Skeletal muscle tissue (tissue), 4 donors: ENCODE data around the gene POU3F3. TPM values are rescaled to one million over a fixed set of nuclear protein-coding genes. Genes with fewer than 3 reads are reported as not detected.
A peak's percentile ranks its signal among the peaks of the same experiment; 100 is the strongest.

Experiments
- H3K27ac ChIP-seq: one replicate; pipeline ENCODE4 v1.7.0; 2013; ENCODE audit warnings: mild to moderate bottlenecking, low read depth, low read length, inconsistent platforms
- H3K27me3 ChIP-seq, 3 donors: one replicate each; pipeline ENCODE4 v1.7.0; 2013; ENCODE audit warnings: low read length in 3 of 3; ENCODE audit not compliant: control insufficient read depth in 3 of 3, insufficient read depth in 3 of 3
- H3K36me3 ChIP-seq, 3 donors: one replicate each; pipeline ENCODE4 v1.7.0; 2013; ENCODE audit warnings: low read length in 3 of 3; ENCODE audit not compliant: control insufficient read depth in 3 of 3, insufficient read depth in 3 of 3
- H3K4me1 ChIP-seq, 3 donors: one replicate each; pipeline ENCODE4 v1.7.0; 2013; ENCODE audit warnings: low read length in 3 of 3, mild to moderate bottlenecking in 3 of 3; ENCODE audit not compliant: control insufficient read depth in 3 of 3, insufficient read depth in 3 of 3
- H3K4me3 ChIP-seq, 3 donors: one replicate each; pipeline ENCODE4 v1.7.0; 2013; ENCODE audit warnings: low read length in 3 of 3
- H3K9ac ChIP-seq, 3 donors: one replicate each; pipeline ENCODE4 v1.7.0; 2013; ENCODE audit warnings: low read length in 3 of 3, mild to moderate bottlenecking in 3 of 3, moderate library complexity in 2 of 3, low read depth in 1 of 3
- H3K9me3 ChIP-seq, 3 donors: one replicate each; pipeline ENCODE4 v1.7.0; 2013; ENCODE audit warnings: low read length in 3 of 3; ENCODE audit not compliant: control insufficient read depth in 3 of 3
- total RNA-seq: library from RNA; depleted of rRNA; stranded (reverse); fragments of >200 nt; gene quantifications from one replicate; pipeline ENCODE4 v1.2.3, GENCODE V29; 2014
- donor health status: Osteomylitis.

The POU3F3 gene
- total RNA-seq, 1 donor from 2014 or later: 0.52 TPM

DNA sequence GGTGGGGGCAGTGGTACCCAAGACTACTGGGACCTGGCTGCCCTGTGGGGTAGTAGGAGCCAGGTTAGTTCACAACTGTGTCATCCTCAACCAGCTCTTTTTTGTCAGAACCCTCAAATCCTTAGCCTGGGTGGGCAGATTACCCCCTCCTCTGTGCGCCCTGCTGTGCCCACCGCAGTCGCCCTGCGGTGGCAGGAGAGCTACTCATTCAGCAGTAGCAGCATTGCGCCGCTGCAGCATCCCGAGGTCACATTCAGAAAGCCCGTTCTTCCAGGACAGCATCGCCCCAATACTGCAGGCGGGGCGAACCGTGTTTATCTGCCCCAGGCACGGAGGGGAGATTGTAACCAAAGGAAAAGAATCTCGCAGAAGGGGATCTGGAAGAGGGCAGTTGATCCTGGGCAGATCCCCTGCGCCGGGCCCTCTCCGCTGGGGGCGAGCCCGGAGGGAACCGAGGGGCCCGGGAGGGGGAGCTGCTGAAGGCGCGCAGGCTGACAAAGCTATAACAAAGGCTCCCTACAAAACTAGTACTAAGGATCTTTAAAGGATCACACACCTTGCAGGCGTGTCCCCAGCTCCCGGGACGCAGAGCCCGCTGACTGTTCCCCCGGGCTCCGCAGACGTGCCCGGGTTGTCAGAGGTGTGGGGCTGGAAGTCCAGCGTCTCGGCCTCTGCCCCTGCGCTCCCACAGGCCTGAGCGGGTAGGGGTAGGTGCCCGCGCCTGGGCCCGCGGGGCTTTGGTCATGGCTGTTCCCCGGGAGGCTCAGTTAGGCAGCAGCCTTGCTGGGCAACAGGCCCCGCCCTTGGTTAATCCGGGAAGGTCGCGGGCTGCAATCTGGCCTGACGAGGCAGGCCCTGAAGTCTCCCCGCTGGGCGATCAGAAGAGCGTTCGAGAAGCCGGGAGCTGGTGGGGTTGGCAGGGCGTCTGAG, 13.2 kb downstream of the POU3F3 start:
- Histone ChIP-seq H3K4me3 (no peak overlapping the region), H3K4me1 (peaks cover 1 to 21% (median 6%) of the 10 kb centered on the region in 3 donors), H3K27me3 (peaks cover 87 to 98% (median 97%) of the 10 kb centered on the region in 3 donors), H3K36me3 (no peaks in the 10 kb centered on the region), H3K9ac (no peak overlapping the region), H3K9me3 (no peaks in the 10 kb centered on the region), H3K27ac (no peak overlapping the region)

DNA sequence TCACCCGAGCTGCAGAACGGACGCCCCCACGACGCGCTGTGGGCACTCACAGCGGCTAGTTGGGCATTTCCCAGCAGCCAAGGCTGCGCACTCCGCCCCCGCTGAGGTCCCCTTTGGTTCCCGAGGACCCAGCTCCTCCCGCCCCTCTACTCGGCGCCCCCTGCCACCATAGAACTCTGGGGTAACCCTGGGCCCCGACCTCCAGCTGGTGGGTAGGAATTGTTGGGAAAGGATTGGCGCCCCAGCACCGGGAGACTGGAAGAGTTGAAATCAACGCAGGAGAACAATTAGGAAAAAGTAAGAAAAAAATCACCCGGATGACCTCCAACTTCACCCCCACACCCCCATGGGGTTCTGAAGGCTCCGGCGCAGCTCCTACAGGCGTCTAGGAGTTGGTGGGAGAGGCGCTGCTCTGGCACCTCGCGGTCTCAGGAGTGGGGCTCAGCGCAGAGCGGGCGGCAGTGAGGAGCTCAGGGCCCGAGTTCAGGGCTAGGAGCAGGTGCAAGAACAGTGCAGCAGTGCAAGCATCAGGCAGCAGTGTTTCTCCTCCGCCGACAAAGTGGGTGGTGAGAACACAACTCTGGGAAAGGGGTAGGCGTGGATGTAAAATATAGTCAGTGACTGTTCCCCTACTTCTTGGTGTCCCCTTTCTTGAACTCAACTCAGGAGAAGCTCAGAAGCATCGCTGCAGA, 14.0 kb downstream of the POU3F3 start:
- Histone ChIP-seq H3K9me3 (no peaks in the 10 kb centered on the region), H3K27ac (no peak overlapping the region), H3K36me3 (no peaks in the 10 kb centered on the region), H3K27me3 (peaks cover 92 to 98% (median 98%) of the 10 kb centered on the region in 3 donors), H3K4me3 (no peak overlapping the region), H3K9ac (no peak overlapping the region), H3K4me1 (peaks cover 5 to 19% (median 9%) of the 10 kb centered on the region in 3 donors)

DNA sequence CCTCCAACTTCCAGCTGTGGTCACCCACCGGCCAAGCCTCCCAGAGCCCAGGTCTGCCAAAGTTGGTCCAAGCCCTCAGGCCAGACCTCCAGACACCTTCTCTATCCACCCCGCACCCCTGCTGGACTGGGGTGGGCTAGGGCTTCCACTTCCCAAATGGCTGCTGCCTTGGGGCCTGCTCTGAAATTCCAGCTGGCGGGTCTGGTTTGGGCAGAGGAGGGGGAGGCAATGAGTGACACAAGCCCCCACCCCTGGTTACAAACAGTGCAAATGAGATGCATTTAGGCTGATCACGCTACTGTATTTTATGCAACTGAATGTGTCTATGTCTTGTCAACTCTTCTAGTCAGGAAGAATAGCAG, 14.6 kb downstream of the POU3F3 start:
- H3K27me3 ChIP-seq: peaks cover 91 to 97% (median 95%) of the 10 kb centered on the region in 3 donors
- no peaks in the 10 kb centered on the region for H3K36me3 ChIP-seq
- H3K27ac ChIP-seq: no peak overlapping the region
- peaks cover 6 to 20% (median 10%) of the 10 kb centered on the region in 3 donors for H3K4me1 ChIP-seq
- no peaks in the 10 kb centered on the region for H3K9me3 ChIP-seq
- no peak overlapping the region for H3K9ac ChIP-seq
- H3K4me3 ChIP-seq: no peak overlapping the region

DNA sequence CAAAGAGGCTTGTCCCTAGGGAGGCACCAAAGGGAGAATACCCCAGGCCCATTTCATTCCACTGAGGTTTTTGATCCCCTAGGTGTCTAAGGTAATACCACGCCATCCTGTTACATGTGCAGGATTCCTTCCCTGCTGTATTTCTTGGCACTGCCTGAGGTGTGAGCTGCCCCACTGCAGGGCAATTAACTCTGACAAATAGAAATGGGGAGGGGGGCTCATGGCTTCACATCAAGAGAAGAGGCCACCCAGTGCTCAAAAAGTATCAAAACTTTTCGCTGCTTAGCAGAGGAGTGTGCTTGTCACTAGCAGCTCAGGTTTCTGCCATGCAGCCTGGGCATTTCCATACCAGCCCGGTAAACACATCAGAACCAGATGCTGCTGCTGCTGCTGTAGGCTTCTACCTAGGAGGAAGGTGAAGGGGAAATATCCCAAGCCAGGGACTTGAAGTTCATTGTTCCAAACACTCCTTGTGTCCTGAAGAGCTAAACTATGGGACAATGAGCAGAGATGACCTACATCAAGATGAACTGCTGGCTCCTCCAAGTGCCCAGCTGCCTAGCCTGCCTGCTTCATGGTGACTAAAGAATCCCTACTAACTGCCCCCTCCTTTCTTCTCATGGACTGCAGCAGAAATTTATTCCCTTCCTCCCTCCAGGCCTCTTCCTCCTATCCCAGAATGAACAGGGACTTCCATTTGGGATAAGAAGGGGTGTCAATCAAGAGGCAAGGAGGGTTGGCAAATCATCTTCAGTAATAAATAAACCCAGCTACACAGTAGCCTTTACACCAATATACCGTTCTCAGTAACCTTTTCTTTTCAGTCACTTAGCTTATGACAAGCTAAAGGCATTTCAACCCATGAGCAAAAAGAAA, 16.4 kb downstream of the POU3F3 start:
- no peak overlapping the region for H3K9ac ChIP-seq
- peaks cover 80 to 88% (median 85%) of the 10 kb centered on the region in 3 donors for H3K27me3 ChIP-seq
- no peak overlapping the region for H3K27ac ChIP-seq

DNA sequence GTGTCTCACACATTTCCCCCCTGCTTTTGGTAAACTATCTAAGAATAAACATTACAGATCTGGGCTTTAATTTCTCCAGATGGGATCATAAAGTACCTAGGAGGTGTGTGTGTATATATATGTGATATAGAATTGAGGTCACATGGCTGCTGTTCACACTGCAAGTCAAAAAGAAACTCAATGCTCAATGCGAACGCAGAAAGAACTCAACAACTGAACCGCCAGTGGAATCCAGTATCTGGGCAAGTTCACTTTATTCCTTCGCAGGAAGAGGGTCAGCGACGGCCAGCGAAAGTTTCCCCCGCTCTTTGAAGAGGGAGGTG, 17.7 kb downstream of the POU3F3 start:
- H3K27me3 ChIP-seq: peaks cover 67 to 76% (median 73%) of the 10 kb centered on the region in 3 donors
- no peak overlapping the region for H3K9ac ChIP-seq
- H3K4me1 ChIP-seq: peaks cover 6 to 12% (median 7%) of the 10 kb centered on the region in 3 donors
- H3K9me3 ChIP-seq: no peaks in the 10 kb centered on the region
- H3K4me3 ChIP-seq: no peak overlapping the region
- no peaks in the 10 kb centered on the region for H3K36me3 ChIP-seq
- no peak overlapping the region for H3K27ac ChIP-seq

More for the DNA sequence above, 16.4 kb downstream of the POU3F3 start:
- Histone ChIP-seq H3K4me1 (peaks cover 6 to 12% (median 7%) of the 10 kb centered on the region in 3 donors), H3K4me3 (no peak overlapping the region), H3K36me3 (no peaks in the 10 kb centered on the region), H3K9me3 (no peaks in the 10 kb centered on the region)

DNA sequence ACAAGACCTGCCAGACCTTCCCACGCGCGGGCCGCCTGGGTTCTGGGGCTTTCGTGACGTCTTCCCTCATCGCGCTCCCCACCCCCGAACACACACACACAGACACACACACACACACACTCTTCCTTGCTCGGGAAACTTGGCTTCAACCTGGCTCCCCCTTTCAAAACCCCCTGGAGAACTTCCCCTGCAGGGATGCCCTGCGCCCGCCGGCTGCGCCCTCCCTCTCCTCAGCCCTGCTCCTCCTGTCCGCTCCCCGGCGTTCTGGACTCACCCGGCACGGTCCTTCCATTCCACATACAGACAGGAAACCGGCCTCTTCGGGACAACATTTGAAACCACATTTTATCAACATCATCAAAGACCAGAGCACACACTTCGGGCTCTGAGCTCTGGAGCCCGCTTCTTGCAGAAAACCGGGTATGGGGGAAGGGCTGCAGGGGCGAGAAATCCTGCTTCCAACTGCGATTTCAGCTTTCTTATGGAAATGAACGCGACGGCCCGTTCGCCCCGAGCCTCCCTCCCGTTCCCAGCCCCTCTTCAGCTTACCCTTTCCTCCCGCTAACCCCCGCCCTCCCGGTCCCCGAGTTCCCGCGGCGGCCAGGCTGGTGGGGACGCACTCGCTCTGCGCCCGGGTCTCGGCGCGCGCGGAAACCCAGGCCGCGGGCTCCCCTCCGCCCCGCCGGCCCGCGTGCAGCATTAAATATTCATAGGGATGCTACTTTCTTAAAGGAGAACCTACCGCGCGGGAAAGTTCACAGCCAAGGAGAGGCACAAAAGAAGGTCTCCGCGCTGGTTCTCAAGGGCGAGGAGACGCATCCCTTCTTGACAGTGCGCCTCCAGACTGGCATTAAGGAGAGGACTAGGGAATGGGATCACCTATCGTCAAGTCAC, 18.3 kb downstream of the POU3F3 start:
- peaks cover 64 to 71% (median 70%) of the 10 kb centered on the region in 3 donors for H3K27me3 ChIP-seq
- H3K27ac ChIP-seq: no peak overlapping the region
- no peaks in the 10 kb centered on the region for H3K36me3 ChIP-seq
- peaks cover 6 to 12% (median 7%) of the 10 kb centered on the region in 3 donors for H3K4me1 ChIP-seq
- no peak overlapping the region for H3K9ac ChIP-seq
- peak overlapping the region; percentile 44 to 71 (median 55) for H3K4me3 ChIP-seq
- no peaks in the 10 kb centered on the region for H3K9me3 ChIP-seq

DNA sequence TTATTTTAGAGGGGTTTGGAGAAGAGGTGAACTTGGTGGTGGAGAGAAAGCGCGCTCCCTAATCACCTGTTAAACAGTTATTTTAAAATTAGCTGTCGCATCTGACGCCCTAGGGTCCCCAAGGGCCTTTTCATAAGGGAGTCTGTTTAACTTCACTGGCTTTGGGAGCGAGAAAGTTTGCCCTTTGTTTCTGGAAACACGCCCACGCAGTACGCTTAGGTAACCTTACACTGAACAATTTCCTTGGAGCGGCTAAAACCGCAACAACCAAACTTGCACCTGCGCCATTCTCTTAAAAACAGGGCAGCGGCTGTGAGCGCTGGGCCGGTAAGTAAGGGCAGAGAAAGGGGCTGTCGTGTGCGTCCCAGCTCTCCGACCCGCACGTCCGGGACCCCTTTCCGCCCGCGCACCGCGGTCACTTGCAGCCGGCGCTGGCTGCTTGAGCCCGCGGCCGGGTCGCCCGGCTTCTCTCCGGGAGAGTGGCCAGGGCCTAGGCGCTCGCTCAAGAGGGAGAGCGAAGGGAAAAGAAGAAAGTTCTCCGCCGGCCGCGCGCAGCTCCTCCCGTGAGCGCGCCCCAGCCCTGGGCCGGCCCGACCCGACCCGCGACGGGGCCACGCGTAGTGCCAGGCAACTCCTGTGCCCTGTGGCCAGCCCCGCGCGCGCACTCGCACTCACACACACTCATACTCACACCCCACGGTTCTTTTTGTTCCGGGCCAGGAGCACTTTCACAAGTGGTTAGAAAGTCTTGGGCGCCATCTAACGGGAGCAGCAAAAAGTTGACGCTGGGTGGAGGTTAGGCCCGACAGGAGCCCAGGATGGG, 19.2 kb downstream of the POU3F3 start:
- H3K9me3 ChIP-seq: no peaks in the 10 kb centered on the region
- H3K27ac ChIP-seq: no peak overlapping the region
- H3K4me3 ChIP-seq: peak overlapping the region; percentile 44 to 71 (median 55)
- peak overlapping the region in 2 of 3 donors; percentile 53 to 79 for H3K9ac ChIP-seq
- H3K36me3 ChIP-seq: no peaks in the 10 kb centered on the region
- peaks cover 6 to 12% (median 7%) of the 10 kb centered on the region in 3 donors for H3K4me1 ChIP-seq
- H3K27me3 ChIP-seq: peaks cover 58 to 65% (median 62%) of the 10 kb centered on the region in 3 donors

DNA sequence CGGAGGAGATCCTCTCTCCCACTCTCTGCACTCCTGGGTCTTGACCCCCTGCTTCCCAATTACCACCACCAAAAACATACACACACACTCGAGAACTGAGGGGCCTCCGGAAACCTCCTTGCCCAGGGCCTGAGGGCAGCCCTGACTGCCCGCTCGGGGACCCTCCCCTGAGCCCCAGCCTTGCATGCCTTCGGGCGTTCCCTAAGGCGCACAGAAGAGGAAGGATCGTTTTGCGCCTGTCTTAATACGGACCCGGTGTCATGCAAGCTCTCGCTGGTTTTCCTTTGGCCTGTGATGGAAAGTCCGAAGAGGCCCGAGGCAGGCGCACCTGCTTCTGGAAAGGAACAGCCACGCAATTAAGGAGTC, 19.8 kb downstream of the POU3F3 start:
- Histone ChIP-seq H3K27ac (no peak overlapping the region), H3K9ac (peak overlapping the region in 2 of 3 donors; percentile 53 to 79), H3K9me3 (no peaks in the 10 kb centered on the region), H3K36me3 (no peaks in the 10 kb centered on the region), H3K4me1 (peaks cover 6 to 12% (median 7%) of the 10 kb centered on the region in 3 donors), H3K4me3 (peak overlapping the region in 1 of 3 donors; percentile 44), H3K27me3 (peaks cover 55 to 59% (median 59%) of the 10 kb centered on the region in 3 donors)
